Gastroesophageal sphincter (tissue), 3 donors: ENCODE measurements around the gene NEDD4.
"Not testable (repeated sequence)": the region's sequence is repeated elsewhere in the genome, so short reads cannot be mapped to it uniquely, and the experiment has no call there.

Experiments used
- CTCF ChIP-seq, 4 experiments: fragments of 200-600 bp in 2 of 4; fragments of 450-650 bp in 2 of 4; sonication (generic) in 1 of 4; IDR thresholded peaks; one replicate each; pipeline ENCODE4 v1.5.1; 2017 to 2019; ENCODE audit warnings: antibody characterized with exemption in 4 of 4, mild to moderate bottlenecking in 2 of 4, moderate library complexity in 2 of 4
- EP300 ChIP-seq: sonication (generic); formaldehyde crosslinking; IDR thresholded peaks from one replicate; pipeline ENCODE4 v1.6.1; 2017; ENCODE audit warnings: antibody characterized with exemption, mild to moderate bottlenecking
- POLR2A ChIP-seq, 2 donors: fragments of 450-650 bp; IDR thresholded peaks; one replicate each; pipeline ENCODE4 v1.6.1; 2017; ENCODE audit warnings: antibody characterized with exemption in 2 of 2, mild to moderate bottlenecking in 2 of 2, moderate library complexity in 1 of 2
- POLR2AphosphoS5 ChIP-seq: sonication (generic); formaldehyde crosslinking; IDR thresholded peaks from one replicate; pipeline ENCODE4 v1.6.1; 2017; ENCODE audit warnings: antibody characterized with exemption

DNA sequence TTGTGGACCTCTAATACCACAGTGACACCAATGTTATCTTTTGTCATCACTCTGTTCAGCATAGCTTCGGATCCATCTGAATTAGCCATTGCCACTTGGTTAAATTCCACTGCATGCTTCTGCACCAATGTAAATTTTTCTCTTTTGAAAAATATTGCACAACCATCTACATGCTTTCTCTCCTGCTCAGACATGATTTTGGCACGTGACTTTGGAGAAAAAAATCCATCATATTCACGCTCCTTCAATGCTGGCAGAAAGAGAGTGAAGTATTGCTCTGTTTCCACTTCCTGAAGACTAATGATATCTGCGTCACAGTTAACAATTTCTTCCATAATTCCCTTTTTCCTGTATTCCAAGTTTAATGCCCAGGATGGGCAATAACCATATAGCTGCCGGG, 13.0 kb upstream of the NEDD4 start:
- TF ChIP-seq CTCF (IDR thresholded peaks at IDR 0.05); POLR2A (IDR thresholded peaks at IDR 0.05); EP300; POLR2AphosphoS5: not testable (repeated sequence)
